Adipocyte (in vitro differentiated cells): ENCODE results near the gene PALS1.
A peak's percentile ranks its signal among the peaks of the same experiment; 100 is the strongest.

Experiments used
- DNase-seq: peaks from one replicate; pipeline ENCODE4 v3.0.0-alpha.2; 2015; ENCODE audit warnings: low read depth
- H3K27me3 ChIP-seq: replicated peaks from 2 replicates; pipeline ENCODE4 v1.7.0; 2013; ENCODE audit warnings: mild to moderate bottlenecking, low read length, moderate library complexity; ENCODE audit not compliant: control insufficient read depth, insufficient read depth
- H3K36me3 ChIP-seq: 2 replicates; pipeline ENCODE4 v1.7.0; 2013; ENCODE audit warnings: low read length, mild to moderate bottlenecking, moderate library complexity; ENCODE audit not compliant: control insufficient read depth, insufficient read depth, severe bottlenecking
- H3K4me1 ChIP-seq: 2 replicates; pipeline ENCODE4 v1.7.0; 2013; ENCODE audit warnings: mild to moderate bottlenecking, low read length, moderate library complexity; ENCODE audit not compliant: control insufficient read depth, insufficient read depth
- H3K4me3 ChIP-seq: 2 replicates; pipeline ENCODE4 v1.7.0; 2013; ENCODE audit warnings: mild to moderate bottlenecking, low read length, moderate library complexity
- H3K9ac ChIP-seq: 2 replicates; pipeline ENCODE4 v1.7.0; 2013; ENCODE audit warnings: mild to moderate bottlenecking, low read length, moderate library complexity
- H3K9me3 ChIP-seq: 2 replicates; pipeline ENCODE4 v1.7.0; 2013; ENCODE audit warnings: mild to moderate bottlenecking, low read length, moderate library complexity; ENCODE audit not compliant: control insufficient read depth

The PALS1 gene

DNA sequence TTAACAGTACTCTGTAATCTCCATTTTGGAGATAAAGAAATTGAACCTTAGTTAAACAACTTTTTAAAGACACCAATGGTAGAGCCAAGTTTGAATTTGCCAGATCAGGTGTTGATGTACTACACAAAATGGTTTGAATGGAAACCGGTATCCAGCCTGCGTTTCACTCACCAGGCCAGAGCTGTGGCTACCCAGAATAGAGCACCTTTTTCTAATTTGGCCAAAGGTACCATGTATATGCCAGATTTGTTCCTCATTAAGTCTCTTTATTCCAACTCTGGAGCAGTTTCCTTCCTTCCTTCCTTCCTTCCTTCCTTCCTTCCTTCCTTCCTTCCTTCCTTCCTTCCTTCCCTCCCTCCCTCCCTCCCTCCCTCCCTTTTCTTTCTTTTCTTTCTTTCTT lies 39.3 kb downstream of the PALS1 start:
- Histone ChIP-seq H3K4me1 (no peaks in the 10 kb centered on the region), H3K27me3 (no peaks in the 10 kb centered on the region), H3K9me3 (no peaks in the 10 kb centered on the region), H3K4me3 (no peak overlapping the region), H3K36me3 (peaks cover 5% of the 10 kb centered on the region), H3K9ac (no peak overlapping the region)
- DNase-seq = no peak

DNA sequence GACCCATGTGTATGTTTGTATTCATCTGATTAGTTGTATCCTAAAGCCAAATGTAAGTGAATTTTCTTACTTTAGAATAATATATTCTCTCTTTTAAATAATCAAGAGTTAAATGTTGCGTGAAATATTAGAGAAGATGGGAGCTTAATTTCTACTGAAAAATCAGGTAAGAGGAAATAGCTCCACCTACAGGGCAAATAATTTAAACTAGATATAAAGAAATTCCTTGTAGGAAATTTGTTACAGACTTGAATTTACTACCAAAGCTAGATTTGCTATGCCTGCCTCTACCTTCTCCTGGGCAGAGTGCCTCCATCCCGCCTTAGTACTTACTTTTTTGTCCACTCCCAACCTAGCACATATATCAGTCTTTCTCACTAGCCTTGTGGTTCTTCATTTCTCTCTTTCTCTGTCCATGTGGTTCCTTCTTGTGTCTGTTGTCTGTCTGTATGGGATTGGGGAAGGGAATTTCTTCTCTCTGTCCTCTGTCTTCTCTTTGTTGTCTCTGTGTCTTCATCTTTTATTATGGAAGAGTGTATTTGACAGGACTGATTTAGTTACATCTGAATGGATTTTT lies 44.7 kb downstream of the PALS1 start:
- Histone ChIP-seq H3K4me3 (no peak overlapping the region), H3K36me3 (no peaks in the 10 kb centered on the region), H3K9me3 (no peaks in the 10 kb centered on the region), H3K4me1 (no peaks in the 10 kb centered on the region), H3K9ac (no peak overlapping the region), H3K27me3 (no peaks in the 10 kb centered on the region)
- peak; percentile 87 for DNase-seq
